Neural cell (in vitro differentiated cells): ENCODE measurements around the gene TPD52L2. TPM values are rescaled to one million over a fixed set of nuclear protein-coding genes. Genes with fewer than 3 reads are reported as not detected.

Experiments
- H2AFZ ChIP-seq: fragments of 200-600, 300-800 bp; sonication (generic), shearing (Covaris generic); 2 replicates; pipeline ENCODE4 v1.6.0; 2014; ENCODE audit warnings: low read depth, mild to moderate bottlenecking, antibody characterized with exemption, low read length, moderate library complexity
- H3F3A ChIP-seq: fragments of 200-600 bp; shearing (Covaris generic); 2 replicates; pipeline ENCODE4 v1.6.1; 2016; ENCODE audit warnings: mild to moderate bottlenecking, moderate library complexity, mixed read lengths, antibody characterized with exemption, low read length; ENCODE audit not compliant: insufficient read depth, poor library complexity, severe bottlenecking
- H3K27ac ChIP-seq: fragments of 200-600, 300-800 bp; sonication (generic), shearing (Covaris generic); 2 replicates; pipeline ENCODE4 v1.5.1; 2014; ENCODE audit warnings: mild to moderate bottlenecking, low read length, moderate library complexity
- H3K27me3 ChIP-seq: fragments of 300-800, 200-600 bp; sonication (generic), shearing (Covaris generic); 2 replicates; pipeline ENCODE4 v1.6.0; 2014; ENCODE audit warnings: mild to moderate bottlenecking, low read depth, low read length, moderate library complexity; ENCODE audit not compliant: insufficient read depth
- H3K36me3 ChIP-seq: fragments of 300-800, 200-600 bp; sonication (generic), shearing (Covaris generic); 2 replicates; pipeline ENCODE4 v1.5.1; 2014; ENCODE audit warnings: mild to moderate bottlenecking, antibody characterized with exemption, low read length, moderate library complexity; ENCODE audit not compliant: insufficient read depth
- H3K4me2 ChIP-seq: fragments of 300-800, 200-600 bp; sonication (generic), shearing (Covaris generic); 2 replicates; pipeline ENCODE4 v1.6.0; 2014; ENCODE audit warnings: mild to moderate bottlenecking, low read length
- H3K4me3 ChIP-seq: fragments of 300-800, 200-600 bp; sonication (generic), shearing (Covaris generic); 2 replicates; pipeline ENCODE4 v1.5.1; 2014; ENCODE audit warnings: mild to moderate bottlenecking, low read length, moderate library complexity
- H3K79me2 ChIP-seq: fragments of 200-600 bp; shearing (Covaris generic); replicated peaks from 2 replicates; pipeline ENCODE4 v1.6.0; 2014; ENCODE audit warnings: mild to moderate bottlenecking, low read length, moderate library complexity; ENCODE audit not compliant: insufficient read depth
- H3K9ac ChIP-seq: fragments of 300-800, 200-600 bp; sonication (generic), shearing (Covaris generic); 2 replicates; pipeline ENCODE4 v1.6.1; 2016; ENCODE audit warnings: mild to moderate bottlenecking, low read length, mixed read lengths
- H3K9me2 ChIP-seq: fragments of 200-600 bp; shearing (Covaris generic); 2 replicates; pipeline ENCODE4 v1.6.1; 2016; ENCODE audit warnings: mild to moderate bottlenecking, low read length, mixed read lengths; ENCODE audit not compliant: insufficient read depth
- H3K9me3 ChIP-seq: fragments of 200-600, 300-800 bp; sonication (generic), shearing (Covaris generic); 2 replicates; pipeline ENCODE4 v1.6.1; 2016; ENCODE audit warnings: mild to moderate bottlenecking, mixed run types, low read length, moderate library complexity, mixed read lengths
- H4K20me1 ChIP-seq: fragments of 200-600 bp; shearing (Covaris generic); 2 replicates; pipeline ENCODE4 v1.6.1; 2016; ENCODE audit warnings: mild to moderate bottlenecking, mixed run types; ENCODE audit not compliant: insufficient read depth
- CTCF ChIP-seq: fragments of 450-650 bp; IDR thresholded peaks from 2 replicates; pipeline ENCODE4 v1.5.1; 2014; ENCODE audit warnings: antibody characterized with exemption, mild to moderate bottlenecking, moderate library complexity; ENCODE audit not compliant: poor library complexity, severe bottlenecking
- EP300 ChIP-seq: fragments of 450-650 bp; conservative IDR thresholded peaks from 2 replicates; pipeline ENCODE4 v1.6.1; 2014; ENCODE audit warnings: antibody characterized with exemption, mild to moderate bottlenecking, moderate library complexity; ENCODE audit not compliant: poor library complexity, severe bottlenecking
- EZH2 ChIP-seq: fragments of 200-600, 300-800 bp; shearing (Covaris generic), sonication (generic); IDR thresholded peaks from 2 replicates; pipeline ENCODE4 v1.6.1; 2014; ENCODE audit warnings: antibody characterized with exemption, low read length, borderline replicate concordance, mild to moderate bottlenecking; ENCODE audit not compliant: insufficient read depth, poor library complexity, severe bottlenecking
- MXI1 ChIP-seq: fragments of 450-650 bp; conservative IDR thresholded peaks from 2 replicates; pipeline ENCODE4 v1.6.1; 2014; ENCODE audit warnings: antibody characterized with exemption, mild to moderate bottlenecking; ENCODE audit not compliant: poor library complexity, severe bottlenecking
- POLR2AphosphoS5 ChIP-seq: IDR thresholded peaks from 2 replicates; pipeline ENCODE4 v1.6.1; 2012
- RAD21 ChIP-seq: fragments of 450-650 bp; conservative IDR thresholded peaks from 2 replicates; pipeline ENCODE4 v1.6.1; 2014; ENCODE audit warnings: antibody characterized with exemption, mild to moderate bottlenecking, moderate library complexity
- SMC3 ChIP-seq: fragments of 450-650 bp; conservative IDR thresholded peaks from 2 replicates; pipeline ENCODE4 v1.6.1; 2014; ENCODE audit warnings: antibody characterized with exemption, mild to moderate bottlenecking, moderate library complexity; ENCODE audit not compliant: poor library complexity
- TAF1 ChIP-seq: IDR thresholded peaks from 2 replicates; pipeline ENCODE4 v1.6.1; 2012; ENCODE audit warnings: low read depth
- polyA plus RNA-seq: library from polyadenylated mRNA; depleted of rRNA; stranded (reverse); fragments of >200 nt; gene quantifications from 2 replicates; pipeline ENCODE4 v1.2.3, GENCODE V29; 2014
- TF ChIP-seq, protein P1 (sequence below): IDR thresholded peaks from 2 replicates; pipeline ENCODE4 v1.6.1; 2012; ENCODE audit warnings: borderline replicate concordance

The TPD52L2 gene
- polyA plus RNA-seq, 1 donor from 2014 or later: 142 TPM

GRCh38 chr20:63828951-63829350 is 36.1 kb upstream of the TPD52L2 start:
- Histone ChIP-seq H4K20me1 (no peaks in the 10 kb centered on the region), H3K4me3 (peak overlapping the region; percentile 90), H3K9me3 (no peaks in the 10 kb centered on the region), H3K27ac (no peak overlapping the region), H3K27me3 (peaks cover 12% of the 10 kb centered on the region), H3F3A (peaks cover 5% of the 10 kb centered on the region), H3K9ac (peak overlapping the region; percentile 74), H3K9me2 (no peaks in the 10 kb centered on the region), H2AFZ (no peak overlapping the region), H3K79me2 (peaks cover 47% of the 10 kb centered on the region), H3K36me3 (no peaks in the 10 kb centered on the region), H3K4me2 (peak overlapping the region; percentile 95)
- TF ChIP-seq MXI1: no peak
- TF ChIP-seq CTCF: no peak
- no peak for TF ChIP-seq EZH2
- TF ChIP-seq SMC3: no peak
- no peak for TF ChIP-seq RAD21
- TF ChIP-seq, protein P1, sequence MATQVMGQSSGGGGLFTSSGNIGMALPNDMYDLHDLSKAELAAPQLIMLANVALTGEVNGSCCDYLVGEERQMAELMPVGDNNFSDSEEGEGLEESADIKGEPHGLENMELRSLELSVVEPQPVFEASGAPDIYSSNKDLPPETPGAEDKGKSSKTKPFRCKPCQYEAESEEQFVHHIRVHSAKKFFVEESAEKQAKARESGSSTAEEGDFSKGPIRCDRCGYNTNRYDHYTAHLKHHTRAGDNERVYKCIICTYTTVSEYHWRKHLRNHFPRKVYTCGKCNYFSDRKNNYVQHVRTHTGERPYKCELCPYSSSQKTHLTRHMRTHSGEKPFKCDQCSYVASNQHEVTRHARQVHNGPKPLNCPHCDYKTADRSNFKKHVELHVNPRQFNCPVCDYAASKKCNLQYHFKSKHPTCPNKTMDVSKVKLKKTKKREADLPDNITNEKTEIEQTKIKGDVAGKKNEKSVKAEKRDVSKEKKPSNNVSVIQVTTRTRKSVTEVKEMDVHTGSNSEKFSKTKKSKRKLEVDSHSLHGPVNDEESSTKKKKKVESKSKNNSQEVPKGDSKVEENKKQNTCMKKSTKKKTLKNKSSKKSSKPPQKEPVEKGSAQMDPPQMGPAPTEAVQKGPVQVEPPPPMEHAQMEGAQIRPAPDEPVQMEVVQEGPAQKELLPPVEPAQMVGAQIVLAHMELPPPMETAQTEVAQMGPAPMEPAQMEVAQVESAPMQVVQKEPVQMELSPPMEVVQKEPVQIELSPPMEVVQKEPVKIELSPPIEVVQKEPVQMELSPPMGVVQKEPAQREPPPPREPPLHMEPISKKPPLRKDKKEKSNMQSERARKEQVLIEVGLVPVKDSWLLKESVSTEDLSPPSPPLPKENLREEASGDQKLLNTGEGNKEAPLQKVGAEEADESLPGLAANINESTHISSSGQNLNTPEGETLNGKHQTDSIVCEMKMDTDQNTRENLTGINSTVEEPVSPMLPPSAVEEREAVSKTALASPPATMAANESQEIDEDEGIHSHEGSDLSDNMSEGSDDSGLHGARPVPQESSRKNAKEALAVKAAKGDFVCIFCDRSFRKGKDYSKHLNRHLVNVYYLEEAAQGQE: no peak
- no peak for TF ChIP-seq EP300
- no peak for TF ChIP-seq POLR2AphosphoS5
- TF ChIP-seq TAF1: no peak

GRCh38 chr20:63829603-63829944 is 35.5 kb upstream of the TPD52L2 start:
- H3K4me3 ChIP-seq: peak overlapping the region; percentile 90
- TF ChIP-seq RAD21: peak; percentile 6
- TF ChIP-seq EP300: no peak
- no peak for TF ChIP-seq SMC3
- no peak for TF ChIP-seq CTCF
- TF ChIP-seq POLR2AphosphoS5: no peak

More at GRCh38 chr20:63829603-63829944, 35.5 kb upstream of the TPD52L2 start:
- Histone ChIP-seq H2AFZ (no peak overlapping the region), H3K9me2 (no peaks in the 10 kb centered on the region), H3K79me2 (peaks cover 44% of the 10 kb centered on the region), H3K9me3 (no peaks in the 10 kb centered on the region), H3K9ac (peak overlapping the region; percentile 74), H3K27me3 (peaks cover 12% of the 10 kb centered on the region), H3F3A (peaks cover 5% of the 10 kb centered on the region), H3K36me3 (no peaks in the 10 kb centered on the region), H4K20me1 (no peaks in the 10 kb centered on the region), H3K27ac (peak overlapping the region; percentile 55), H3K4me2 (peak overlapping the region; percentile 95)
